NCI-H2081 treated with DMSO at 0.1 percent for 48 hours (cell line): ENCODE measurements around the gene RPL36.
"Not testable (repeated sequence)": the region's sequence is repeated elsewhere in the genome, so short reads cannot be mapped to it uniquely, and the experiment has no call there.

ENCODE experiments used
- DNase-seq: peaks from one replicate; lab custom pipeline; 2025; lab: John Stamatoyannopoulos, UW

The RPL36 gene

DNA sequence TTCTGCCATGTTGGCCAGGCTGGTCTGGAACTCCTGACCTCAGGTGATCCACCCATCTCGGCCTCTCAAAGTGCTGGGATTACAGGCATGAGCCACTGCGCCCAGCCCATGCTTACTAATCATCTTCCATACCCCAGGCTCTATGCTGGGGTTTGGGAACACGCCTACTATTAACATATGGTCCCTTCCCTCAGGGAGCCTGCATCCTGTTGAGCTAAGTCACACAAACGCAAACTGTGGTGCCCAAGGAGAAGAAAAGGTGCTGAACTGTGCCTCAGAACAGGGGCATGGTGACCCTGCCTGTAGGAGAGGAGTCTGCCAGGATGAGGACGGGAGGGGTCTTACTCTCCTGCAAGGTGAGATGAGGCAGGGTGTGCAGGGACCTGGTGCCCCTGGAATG lies 15.4 kb upstream of the RPL36 start:
- DNase-seq = no peak

DNA sequence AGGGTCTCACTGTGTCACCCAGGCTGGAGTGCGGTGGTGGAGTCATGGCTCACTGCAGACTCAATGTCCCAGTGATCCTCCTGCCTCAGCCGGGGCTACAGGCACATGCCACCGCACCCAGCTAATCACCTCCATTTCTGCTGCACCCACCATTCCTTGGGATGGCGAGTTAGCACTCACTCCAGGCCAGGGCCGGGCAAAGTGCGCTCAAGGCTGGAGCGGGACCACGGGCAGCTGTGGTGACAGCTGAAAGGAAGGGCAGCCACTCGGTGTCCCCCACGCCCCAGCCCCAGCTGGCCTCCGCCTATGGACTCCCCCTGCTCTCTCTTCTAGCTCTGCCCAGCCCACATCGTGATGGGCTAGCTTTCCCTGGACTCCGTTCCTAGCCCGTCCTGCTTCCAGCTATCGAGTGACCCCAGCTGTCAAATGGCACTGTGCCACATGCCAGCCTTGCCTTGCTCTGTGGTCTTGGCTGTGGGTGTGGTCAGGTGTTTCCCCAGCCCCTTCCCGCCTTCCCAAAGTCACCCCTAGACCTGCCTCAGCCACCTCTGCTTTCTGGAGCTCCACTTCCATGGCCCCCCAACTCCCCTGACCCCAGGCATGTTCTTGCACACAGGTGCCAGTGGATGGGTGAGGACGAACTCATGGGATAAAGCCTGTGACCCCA lies 13.9 kb upstream of the RPL36 start:
- no peak for DNase-seq

DNA sequence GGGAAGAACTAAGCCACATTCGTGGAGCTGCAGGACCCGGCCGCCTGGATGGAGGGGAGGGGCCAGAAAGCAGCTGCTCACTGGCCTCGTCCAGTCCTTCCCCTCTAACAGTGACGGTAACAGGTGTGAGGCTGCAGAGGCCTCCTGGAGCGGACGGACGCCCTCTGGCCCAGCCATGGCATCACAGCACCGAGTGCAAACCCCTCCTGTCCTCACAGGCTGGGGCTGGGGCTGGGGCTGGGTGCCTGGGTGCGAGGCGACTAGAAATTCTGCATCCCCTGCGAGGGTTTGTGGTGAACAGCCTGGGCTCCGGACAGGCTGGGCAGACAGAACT lies 13.4 kb upstream of the RPL36 start:
- no peak for DNase-seq

DNA sequence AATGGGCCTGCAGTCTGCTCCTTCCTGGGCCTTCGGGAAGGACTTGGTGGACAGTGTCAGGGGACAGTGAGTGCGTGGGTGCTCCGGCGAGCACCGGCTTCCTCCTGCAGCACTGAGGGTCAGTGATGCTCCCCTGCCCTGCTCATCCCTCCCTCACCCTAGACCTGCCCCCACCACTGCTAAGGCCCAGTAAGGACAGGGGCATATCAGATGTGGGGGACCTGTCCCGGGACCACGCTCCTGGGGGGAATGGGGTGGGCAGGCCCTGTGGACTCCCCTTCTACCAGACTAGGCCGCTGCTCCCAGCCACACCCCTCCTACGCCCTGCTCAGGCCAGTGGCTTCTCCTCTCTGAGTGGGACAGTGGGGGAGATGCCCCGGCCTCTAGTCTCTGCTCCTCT lies 13.0 kb upstream of the RPL36 start:
- DNase-seq = no peak

DNA sequence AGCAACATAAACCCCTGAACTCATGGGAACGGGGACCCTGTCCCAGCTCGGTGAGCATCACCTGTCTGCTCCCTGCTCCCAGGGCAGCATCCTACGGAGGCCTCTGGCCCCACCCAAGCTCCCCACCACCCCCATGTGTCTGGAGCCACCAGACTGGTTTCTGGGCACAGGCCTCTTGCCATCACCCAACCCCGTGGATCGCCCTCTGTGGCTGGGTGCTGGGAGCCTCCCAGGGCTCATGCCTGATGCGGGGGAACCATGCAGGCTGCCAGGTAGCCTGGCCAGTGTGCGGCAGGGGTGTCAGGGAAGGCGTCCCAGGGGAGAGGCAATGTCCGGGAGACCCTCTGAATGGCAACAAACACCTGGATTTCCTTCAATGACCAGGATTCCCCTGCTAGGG lies 12.5 kb upstream of the RPL36 start:
- DNase-seq = no peak

DNA sequence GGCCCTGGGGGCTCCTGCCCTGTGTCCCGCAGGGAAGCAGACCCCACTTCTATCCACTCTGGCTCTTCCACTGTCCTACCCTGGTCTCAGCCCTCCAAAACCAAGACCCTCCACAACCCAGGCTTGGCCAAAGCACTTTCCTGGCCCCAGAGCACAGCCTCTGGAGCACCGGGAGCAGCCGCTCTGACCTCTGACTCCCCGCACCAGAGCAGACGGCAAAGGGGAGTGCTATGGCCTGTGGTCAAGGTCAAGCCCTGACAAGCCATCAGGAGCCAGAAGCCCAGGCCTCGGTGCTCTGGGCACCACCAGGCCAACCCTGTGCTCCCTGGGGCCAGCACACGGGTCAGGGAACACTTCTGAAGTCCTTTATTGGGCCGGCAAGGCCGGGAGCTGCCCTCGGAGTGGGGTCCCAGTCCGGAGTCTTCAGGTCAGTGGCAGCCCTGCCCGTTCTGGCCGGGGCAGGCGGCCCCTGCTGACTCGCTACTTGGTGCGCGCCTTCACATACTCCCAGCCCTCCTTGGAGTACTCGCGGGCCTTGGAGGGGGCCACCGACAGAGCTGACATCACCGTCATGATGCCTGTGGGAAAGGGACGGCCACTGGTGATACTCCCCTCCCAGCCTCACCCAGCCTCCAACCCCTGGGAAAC lies 11.9 kb upstream of the RPL36 start:
- DNase-seq = no peak

DNA sequence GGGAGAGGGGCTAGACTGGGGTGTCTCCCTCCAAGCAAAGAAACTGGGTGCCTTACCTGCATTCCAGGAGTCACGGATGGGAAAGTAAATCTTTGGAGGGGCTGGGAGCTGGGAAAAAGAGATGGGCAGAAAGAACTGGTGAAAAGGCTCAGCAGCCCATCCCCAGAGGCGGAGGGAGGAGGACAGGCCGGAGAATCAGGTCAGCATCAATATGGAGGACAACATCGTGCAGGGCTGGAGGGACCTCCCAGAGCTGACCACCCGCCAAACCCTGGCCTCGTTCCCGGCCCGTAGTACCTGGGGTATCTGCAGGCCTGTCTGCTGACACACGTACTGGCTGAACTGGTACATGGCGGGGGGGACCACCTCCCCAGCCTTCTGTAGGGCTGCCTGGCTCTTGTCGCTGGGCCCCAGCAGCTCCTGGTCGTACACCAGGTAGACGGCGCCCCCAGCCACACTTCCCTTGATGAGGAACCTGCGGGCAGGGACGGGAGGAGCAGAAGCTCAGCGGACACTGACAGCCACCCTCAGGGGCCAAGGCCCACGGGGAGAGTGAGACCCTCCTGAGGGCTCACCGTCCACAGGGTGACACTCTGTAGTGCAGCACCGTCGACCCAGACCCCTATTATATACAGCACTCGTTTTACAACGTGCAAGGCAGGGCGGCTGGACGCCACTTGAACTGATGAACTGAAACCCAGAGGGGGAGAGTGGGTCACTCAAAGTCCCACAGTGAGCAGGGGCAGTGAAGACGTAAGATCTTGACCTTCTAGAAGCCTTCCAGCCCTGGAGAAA lies 10.6 kb upstream of the RPL36 start:
- DNase-seq = no peak

DNA sequence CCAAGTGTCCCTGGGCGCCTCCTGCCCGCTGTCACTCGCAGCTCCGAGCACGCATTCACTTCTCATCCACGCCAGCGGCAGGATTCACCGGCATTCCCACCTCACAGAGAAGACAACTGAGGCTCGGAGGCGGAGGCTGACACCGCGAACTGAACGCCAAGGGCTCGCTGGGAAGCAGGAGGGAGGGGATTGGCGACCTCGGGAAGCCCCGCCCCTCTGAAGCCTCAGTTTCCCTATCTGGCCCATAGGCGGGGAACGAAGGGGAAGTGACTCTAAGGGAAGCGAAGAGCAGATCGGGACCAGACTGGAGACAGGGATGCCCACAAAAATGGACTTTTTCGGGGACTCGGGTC lies 10.0 kb upstream of the RPL36 start:
- no peak for DNase-seq

DNA sequence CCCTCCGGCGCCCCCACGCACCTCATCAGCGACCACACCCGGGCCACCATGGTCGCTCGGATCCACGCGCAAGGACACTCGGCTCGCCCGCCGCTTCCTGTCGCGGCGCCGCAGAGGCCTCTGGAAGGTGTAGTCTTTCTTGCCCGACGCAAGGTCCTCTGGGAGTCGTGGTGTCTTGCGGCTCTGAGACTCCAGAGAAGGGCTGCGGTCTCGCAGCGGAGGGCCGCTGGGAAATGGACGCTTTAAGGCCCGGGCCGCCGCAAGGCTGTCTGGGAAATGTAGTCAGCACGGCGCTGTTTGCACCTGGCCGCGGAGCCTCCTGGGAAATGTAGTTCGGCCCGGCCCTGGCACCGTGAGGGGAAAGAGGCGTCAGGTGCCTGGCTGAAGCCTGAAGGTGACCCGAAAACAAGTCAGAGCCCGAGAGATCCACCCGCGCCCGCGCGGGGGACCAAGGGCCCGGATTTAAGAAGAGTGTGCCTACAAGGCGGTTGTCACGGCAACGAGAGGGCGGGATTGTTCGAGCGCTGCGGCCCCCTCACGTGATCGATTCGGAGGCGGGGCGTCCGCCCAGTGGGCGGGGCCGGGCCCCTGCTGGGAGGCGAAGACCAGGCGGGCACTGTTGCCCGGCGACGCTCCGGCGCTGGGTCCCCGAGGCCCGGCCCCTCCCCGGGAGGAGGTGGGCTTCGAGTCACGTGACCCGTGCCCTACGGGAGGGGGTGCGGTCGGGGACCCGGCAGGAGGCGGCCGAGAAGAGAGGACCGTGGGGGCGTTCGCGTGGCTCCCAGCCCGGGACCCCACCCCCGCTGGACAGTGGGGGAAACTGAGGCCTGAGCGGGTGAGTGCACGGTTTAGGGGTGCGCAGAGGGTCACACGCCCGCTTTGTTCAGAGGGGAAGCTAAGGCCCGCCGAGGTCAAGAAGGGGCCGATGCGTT lies 9.4 kb upstream of the RPL36 start, which contains the start of the genes HSD11B1L and MICOS13:
HSD11B1L (plus strand) TSS at position 591 of the 932 bp plus-strand sequence. CDS start 3,806 bp downstream, outside the sequence.
MICOS13 (minus strand) TSS at position 80 of the 932 bp plus-strand sequence; CDS start at position 50, 30 bp downstream.
- DNase-seq = peak; percentile 96

DNA sequence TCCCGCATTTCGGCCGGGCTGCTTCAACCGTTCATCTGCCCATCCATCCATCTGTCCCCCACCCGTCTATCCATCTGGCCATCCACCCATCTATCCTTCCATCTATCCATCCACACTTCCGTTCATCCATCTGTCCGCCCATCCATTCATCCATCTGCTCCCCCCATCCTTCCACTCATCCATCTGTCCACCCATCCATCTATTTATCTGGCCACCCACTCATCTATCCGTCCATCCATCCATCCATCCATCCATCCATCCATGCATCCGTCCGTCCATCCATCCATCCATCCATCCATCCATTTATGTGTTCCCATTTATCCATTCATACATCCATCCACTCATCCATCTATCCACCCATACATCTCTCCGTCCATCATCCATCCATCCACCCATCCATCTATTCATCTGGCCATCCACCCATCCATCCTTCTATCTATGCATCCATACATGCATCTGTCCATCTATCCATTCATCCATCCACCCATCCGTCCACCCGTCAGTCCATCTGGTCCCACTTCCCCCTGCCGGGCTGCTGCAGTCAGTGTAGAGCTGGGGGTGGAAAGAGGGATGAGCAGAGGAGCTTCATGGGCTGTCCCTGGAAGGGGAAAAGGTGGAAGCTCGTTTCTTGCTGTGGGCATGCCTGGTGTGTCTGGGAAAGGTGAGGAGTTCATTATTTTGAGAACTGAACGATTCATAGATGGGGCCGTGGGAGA lies 8.5 kb upstream of the RPL36 start:
- no peak for DNase-seq

DNA sequence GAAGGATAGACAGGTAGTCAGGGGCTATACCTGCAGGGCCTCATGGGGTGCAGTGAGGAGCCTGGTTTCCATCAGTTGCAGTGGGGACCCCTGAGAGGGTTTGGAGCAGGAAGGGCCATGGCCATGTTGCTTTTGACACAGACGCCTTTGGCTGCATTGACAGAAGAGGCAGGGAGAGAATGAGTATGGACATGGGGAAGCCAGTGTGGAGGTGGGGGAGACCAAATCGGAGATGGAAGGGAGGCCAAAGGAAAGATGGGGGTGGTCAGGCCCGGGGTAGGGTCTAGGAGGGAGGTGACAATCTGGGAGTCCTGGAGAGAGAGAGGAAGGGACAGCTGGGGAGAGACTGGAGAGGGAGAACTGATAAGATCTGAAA lies 8.0 kb upstream of the RPL36 start:
- no peak for DNase-seq

DNA sequence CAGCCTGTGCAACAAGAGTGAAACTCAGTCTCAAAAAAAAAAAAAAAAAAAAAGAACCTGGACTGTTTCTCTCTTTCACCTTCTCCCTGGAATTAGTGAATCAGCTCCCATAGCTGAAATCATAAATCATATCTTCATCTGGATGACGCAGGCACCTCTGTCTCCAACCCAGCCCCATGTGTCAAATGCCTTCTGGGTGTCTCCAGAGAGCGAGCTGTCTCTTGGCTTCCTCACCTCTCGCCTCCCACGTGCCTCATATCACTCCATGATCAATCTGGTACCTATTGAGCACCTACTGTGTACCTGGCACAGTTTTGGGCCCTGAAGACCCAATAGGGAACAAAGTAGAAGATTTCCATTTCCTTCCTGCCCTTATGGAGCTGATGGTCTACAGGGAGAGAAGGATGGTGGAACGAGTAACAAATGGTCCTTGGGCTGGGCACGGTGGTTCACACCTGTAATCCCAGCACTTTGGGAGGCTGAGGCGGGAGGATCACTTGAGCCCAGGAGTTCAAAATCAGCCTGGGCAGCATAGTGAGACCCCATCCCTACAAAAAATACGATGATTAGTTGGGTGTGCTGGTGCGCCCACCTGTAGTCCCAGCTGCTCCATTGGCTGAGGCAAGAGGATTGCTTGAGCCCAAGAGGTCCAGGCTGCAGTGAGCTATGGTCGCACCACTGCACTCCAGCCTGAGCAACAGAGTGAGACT lies 6.8 kb upstream of the RPL36 start:
- DNase-seq = no peak

DNA sequence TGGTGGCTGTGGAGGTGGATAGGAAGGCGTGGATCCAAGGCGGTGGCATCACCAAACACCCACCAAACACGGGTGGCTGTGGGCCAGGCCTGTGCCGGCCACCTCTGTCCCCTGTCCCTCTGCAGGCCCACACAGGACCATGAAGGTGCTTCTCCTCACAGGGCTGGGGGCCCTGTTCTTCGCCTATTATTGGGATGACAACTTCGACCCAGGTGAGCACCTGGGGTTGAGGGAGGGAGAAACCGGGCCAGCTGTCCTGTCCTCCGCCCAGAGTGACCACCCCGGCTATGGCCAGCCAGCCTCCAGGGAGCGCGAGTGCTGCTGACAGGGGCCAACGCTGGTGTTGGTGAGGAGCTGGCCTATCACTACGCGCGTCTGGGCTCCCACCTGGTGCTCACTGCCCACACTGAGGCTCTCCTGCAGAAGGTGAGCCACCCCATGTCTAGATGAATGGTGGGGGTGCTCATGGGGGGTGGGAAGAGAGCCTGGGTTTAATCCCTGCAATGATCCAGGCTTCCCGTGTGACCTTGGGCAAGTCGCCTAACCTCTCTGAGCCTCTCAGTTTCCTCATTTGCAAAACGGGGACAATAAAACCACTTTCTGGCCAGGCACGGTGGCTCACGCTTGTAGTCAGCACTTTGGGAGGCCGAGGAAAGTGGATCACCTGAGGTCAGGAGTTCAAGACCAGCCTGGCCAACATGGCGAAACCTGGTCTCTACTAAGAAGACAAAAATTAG lies 5.2 kb upstream of the RPL36 start:
- no peak for DNase-seq

DNA sequence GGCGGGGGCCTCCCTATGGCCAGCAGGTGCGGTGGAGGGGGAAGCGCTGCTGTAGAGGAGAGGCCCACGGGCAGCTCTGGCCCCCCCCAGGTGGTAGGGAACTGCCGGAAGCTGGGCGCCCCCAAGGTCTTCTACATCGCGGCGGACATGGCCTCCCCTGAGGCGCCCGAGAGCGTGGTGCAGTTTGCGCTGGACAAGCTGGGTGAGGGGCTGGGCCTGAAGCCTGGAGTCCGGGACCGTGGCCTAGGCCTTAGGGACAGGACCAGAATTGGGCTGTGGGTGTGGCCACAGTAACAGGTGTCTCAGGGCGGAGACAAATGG lies 3.8 kb upstream of the RPL36 start:
- DNase-seq = no peak

DNA sequence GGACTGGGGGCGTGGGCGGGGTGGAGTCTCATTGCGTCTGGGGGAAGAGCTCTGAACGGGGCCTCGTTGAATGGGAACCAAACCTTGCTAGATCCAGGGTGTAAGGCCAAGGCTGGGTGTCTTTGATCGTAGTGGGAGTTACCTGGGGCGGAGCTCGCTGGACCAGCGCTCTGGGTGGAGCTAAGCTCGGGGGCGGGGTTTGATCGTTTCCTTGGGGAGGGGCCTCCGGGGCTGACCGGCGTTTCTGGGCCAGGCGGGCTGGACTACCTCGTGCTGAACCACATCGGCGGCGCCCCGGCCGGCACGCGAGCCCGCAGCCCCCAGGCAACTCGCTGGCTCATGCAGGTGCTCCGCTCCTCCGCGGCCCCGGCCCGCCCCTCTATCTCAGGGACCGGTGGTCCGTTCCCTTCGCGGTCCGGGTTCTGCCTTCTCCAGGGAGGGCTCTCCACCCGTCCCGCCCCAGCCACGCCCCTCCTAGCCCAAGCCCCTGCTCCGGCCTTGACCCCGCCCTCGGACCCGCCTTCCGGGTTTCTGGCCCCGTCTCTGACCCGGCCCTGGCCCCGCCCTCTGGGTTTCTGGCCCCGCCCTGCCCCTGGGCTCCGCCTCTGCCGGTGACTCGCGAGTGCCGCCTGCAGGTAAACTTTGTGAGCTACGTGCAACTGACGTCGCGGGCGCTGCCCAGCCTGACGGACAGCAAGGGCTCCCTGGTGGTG lies 3.3 kb upstream of the RPL36 start:
- peak; percentile 38 for DNase-seq

DNA sequence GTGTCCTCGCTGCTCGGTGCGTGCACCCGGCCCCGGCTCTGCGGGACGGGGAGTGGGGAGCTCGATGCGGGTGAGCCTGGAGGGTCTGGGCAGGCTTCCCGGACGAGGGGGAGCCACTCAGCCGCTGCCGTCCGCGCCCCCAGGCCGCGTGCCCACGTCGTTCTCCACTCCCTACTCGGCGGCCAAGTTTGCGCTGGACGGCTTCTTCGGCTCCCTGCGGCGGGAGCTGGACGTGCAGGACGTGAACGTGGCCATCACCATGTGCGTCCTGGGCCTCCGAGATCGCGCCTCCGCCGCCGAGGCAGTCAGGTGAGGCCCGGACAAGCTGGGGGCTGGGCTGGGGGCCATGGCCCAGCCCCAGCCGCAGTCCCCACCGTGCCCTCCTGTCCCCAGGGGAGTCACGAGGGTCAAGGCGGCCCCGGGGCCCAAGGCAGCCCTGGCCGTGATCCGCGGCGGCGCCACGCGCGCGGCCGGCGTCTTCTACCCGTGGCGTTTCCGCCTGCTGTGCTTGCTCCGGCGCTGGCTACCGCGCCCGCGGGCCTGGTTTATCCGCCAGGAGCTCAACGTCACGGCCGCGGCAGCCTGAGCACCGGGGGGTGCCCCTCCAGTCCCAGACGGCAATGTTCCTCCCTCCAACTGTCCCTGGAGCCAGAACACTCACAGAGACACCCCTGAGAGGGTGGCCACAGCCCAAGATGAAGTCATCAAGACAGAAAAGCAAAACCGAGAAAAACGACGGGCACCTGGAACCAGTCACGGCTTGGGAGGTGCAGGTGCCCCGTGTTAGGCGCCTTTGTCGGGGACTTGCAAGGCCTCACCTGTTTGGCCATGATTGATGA lies 2.5 kb upstream of the RPL36 start:
- DNase-seq = no peak

DNA sequence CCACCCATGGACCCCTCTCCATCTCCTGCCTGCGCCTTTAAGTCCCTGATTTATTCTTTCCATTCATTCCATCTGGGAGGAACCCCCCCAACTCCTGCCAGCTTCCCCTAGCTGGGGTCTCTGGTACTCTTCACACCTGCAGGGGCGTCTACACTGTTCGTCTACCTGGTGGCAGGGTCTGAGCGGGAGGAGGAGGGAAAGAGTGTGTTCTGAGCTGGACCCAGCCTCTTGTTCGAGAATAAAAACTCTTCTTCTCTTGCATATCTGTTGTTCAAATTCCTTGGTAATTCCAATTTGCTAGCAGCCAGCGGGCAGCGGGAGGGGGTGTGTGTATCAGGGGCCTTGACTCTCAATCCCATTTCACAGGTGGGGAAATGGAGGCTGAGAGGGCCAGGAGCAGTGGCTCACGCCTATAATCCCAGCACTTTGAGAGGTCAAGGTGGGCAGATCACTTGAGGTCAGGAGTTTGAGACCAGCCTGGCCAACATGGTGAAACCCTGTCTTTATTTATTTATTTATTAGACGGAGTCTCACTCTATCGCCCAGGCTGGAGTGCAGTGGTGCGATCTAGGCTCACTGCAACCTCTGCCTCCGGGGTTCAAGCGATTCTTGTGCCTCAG lies 1.7 kb upstream of the RPL36 start:
- not testable (repeated sequence) for DNase-seq
